Activated CD4-positive, alpha-beta T cell treated with anti-CD3 and anti-CD28 coated beads, Interleukin-2, amount 50 U/mL, for 16 hours (primary cell): ENCODE measurements around the gene TNFAIP8L1.

Source experiments
- DNase-seq: peaks from one replicate; pipeline ENCODE4 v3.0.0-alpha.2; 2020

TNFAIP8L1 gene

DNA sequence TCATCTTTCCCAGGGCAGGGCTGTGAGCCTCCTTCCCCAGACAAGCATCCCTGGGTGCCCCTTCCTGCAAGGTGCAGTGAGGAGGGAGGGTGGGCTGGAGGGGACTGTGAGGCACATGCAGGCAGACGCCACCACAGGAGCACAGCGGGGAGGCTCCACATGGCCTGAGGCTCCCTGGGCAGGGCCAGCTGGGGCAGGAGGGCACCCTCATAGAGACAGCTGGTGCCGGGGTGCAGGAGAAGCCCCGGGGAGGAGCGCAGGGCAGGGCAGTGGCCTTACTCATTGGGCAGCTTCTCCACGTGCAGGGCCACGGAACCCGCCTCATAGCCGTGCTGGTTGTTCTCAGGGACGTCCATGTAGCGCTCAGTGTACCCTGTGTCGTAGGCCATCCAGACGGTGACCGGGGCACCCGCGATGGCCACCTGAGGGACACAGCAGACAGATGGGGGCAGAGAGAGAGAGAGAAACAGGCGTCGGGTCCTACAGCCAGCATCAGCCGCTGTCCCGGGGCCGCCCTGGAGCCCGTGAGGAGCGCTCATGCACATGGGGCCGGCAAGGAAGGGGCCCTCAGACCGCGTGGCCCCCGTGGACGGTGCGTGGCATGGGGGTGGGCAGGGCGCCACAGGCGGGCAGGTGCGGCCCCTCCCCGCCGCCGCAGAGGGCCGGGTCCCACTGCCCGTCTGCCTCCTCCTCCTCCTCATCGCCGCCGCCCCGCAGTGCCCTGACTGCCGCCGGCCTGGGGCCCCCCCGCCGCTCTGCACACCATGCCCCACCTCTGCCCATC is 43.3 kb downstream of the TNFAIP8L1 start:
- DNase-seq: no peak

DNA sequence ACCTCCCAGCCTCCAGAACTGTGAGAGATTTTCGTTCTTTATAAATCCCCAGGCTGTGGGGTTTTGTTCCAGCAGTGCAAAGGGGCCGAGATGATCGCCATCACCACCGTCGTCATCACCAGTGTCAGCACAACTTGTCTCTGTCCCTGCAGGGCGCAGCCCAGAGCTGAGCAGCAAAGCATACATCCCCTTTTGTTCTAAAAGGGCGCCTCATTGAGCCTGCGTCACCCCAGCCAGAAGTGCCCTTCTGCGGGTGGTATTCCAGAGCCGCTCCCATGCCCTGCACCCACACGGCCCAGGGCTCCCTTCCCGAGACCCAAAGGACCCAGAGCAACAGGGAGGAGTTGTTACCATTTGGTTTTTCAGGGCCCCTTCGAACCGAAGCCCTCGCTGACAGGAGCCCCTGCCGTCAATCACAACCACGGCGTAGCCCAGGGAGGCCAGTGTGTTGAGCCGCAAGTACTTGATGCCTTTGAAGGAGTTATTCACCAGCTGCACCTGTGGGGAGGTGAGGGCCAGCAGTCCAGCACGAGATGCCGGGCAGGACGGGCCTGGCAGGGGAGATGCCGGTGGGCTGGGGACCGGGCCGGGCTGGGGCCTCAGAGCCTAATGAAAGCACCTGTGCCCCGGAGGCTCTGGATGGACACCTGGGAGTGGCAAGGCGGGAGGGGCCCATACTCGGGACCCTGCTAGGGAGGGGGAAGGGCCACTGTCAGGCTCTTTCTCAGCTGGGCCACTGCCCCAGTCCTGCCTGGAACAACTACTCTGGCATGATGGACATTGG is 45.2 kb downstream of the TNFAIP8L1 start:
- no peak for DNase-seq

DNA sequence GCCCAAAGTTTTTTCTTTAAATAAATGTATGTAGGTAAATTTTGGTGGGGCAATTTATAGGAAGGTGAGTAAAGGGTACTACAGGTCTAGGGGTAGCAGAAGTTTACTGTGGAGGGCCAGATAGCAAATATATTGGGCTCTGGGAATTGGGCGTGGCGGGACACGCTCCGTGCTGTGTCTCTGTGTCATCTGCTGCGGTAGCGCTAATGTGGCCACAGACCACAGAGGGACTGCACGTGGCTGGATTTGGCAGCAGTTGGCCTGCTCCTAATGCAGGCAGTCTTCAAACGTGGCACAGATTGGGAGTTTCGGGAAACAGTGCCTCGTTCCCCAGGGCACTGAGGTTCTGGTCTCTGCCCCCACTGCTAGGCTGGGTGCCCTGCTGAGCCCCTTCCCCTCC is 47.4 kb downstream of the TNFAIP8L1 start:
- no peak for DNase-seq

DNA sequence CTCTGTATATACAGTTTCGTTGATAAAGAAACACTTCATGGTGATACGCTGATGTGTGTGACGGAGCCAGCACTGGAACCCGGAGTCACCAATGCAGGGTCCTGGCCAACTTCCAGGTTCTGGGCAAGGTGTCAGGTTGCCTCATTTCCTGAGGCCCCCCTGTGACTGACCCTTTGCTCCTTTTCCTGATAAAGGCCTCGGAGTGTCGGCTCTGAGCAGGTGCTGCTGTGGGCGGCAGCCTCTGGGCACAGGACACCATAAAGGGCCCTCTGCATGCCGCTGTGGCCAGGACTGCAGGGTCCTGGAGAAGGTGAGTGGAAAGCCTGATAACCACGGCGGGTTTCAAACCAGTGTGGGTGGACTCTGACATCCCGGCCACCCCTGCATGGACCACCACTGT is 48.1 kb downstream of the TNFAIP8L1 start:
- DNase-seq: no peak

DNA sequence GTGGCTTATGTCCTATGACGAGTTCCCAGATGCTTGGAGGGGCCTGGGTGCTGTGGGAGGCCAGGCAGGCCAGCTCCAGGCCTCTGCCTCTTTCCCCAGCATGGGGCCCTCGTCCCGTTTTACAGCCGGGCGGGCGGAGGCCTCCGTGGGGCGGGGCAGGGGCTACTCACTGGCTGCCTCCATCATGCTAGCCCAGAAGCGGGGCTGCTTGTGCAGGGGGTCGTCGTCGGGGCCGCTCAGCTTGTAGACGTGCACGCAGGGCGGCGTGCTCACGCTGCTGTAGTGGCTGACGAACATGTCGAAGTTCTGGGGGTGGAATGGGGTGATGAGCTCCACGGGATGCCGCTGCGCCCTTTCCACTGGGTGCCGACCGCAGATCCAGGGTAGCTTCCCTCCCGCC is 49.3 kb downstream of the TNFAIP8L1 start:
- no peak for DNase-seq

DNA sequence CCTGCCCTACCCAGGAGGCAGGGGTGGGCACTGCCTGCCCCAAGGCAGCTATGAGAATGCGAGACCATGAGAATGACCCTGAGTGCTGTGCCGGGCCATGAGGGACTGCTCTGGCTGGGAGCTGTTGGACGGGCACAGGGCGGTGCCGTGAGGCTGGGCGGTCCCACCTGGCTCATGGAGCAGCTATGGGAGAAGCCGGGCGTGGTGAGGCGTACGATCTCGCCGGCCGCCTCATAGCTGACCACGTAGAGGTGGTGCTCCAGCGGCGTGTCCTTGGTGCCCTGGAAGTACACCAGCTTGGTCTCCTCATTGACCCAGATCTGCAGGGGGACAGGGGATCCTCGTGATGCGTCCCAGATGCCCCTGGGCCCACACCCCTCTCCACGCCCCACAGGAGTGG is 50.1 kb downstream of the TNFAIP8L1 start:
- DNase-seq: no peak

DNA sequence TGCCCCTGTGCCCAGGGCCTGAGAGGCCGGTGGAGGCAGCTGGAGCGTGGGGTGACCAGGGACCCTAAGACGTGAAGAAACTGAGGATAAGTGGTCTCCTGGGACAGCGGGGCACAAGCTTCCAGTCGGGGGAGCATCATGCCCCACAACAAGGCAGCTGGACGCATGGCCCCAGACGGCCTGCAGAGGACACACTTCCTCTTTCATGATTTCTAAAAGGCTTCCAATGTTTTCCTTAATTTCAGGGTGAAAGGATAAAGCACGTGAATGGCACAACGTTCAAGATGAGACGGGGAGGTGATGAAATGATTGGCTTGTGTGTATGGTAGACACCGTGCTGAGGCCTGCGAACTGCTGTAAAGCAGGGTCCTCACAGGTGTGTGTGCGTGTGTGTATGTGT is 51.0 kb downstream of the TNFAIP8L1 start:
- no peak for DNase-seq

DNA sequence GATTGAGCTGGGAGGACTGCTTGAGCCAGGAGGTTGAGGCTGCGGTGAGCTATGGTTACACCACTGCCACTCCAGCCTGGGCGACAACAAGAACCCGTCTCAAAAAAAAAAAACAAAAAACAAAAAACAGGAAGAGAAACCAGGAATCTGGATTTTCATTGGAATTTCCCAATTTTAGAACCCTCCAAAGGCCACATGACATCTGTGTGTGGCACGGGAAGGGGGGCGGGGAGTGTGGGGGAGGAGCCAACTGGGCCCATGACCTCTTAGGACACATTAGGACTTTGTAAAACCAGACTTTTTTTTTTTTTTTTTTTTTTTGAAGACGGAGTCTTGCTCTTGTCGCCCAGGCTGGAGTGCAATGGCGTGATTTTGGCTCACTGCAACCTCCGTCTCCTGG is 52.1 kb downstream of the TNFAIP8L1 start:
- no peak for DNase-seq

DNA sequence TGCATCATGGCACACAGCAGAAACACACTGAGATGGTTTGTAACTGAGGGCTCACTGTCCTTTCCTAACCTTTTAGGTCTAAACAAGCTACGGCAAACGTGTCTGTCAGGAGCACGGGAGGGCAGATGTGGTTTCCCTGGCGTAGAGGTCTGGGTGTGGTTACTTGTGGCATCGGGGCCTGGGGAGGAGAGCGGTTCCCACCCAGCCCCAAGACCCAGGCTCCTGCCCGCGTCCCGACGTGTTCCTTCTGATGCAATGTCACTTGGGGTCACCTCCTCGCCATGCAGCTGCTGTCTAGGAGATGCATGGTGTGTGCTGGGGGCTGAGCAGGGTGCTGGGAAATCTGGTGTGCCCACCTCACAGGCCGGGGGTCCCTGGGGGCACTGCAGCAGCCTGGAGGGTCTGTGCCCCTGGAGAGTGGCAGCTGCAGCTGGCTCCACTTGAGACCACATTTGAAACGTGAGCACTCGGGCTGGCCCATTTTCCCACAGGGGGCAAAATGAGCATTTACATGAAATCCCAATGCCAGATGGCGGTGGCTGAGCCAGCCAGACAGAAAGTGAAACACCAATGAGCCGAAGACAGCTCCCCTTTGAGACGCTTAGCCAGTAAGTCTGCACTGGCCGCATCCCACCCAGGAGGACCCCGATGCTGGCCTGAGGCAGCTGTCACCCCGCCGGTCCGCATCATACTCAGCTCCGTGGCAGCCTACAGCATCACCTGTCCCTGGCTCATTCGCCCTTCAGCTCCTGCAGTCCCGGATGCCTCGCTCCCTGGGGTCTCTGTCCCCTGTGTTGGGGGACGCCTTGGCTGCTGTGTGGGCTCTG is 53.1 kb downstream of the TNFAIP8L1 start:
- DNase-seq: no peak

DNA sequence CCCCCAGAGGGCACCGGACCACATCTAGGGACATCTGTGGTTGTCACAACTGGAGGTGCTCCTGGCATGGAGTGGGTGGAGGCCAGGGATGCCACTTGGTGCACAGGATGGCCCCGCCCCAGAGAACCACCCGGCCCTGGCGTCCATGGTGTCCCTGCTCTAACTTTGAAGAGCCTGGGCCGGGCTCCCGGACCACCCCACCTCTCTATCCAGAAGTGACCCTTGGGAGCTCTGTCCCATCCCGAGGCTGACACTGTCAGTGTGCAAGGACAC is 53.7 kb downstream of the TNFAIP8L1 start:
- DNase-seq: no peak

DNA sequence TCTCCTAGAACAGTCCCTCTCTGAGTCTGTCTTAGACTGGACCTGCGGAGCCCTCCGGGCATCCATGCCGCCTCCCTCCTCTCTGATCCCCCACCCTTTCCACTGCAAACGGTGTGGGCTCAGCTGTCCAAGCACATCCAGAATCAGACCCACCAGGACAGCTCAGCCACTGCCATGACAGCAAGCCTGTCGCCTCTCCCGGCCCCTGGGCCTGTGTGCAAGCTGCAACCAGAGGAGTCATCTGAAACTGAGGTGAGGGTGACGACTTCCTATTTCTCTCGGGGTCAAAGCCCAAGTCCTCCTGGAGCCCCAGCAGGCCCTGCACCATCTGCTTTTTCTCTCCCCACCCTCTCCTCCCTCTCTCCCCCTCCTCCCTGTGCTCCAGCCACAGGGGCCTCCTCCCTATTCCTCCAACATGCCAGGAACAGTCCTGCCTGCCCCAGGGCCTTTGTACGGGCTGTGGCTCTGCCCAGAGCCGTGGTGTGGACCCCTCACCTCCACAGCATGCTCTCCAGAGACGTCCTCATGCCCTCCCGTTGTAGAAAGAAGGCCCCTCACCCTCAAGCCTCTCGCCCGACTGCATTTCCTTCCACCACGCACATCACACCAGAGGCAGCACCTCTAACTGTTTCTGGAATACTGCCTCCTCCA is 54.3 kb downstream of the TNFAIP8L1 start:
- no peak for DNase-seq

DNA sequence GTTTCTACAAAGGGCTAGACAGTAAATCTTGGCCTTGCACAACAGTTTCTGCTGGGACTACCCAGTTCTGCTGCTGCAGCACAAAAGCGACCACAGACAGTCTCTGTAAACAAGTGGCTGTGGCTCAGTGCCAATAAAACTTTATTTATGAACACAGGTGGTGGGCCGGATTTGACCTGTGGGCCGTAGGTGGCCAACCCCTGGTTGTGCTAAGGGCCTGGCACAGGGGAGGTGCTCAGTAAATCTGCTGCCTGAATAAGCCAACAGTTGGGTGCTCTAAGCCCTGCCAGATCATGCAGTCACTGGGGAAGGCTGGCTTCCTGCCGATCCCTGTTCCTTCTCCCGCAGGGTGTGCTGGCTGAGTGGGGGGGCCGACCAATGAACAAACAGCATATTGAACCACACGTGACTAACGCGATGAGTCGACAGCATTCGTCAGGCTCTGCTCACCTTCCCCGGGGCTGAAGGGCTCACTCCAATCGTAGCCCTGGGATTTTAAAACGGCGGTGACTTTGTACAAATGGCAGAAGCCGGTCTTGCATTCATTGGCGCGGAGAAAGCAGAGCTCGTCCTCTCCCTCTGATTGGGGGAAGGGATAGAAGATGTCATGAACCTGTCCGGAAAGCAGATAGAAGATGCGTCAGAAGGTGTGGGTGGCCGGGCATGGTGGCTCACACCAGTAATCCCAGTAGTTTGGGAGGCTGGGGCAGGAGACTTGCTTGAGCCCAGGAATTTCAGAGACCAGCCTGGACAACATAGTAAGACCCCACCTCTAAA is 55.1 kb downstream of the TNFAIP8L1 start:
- DNase-seq: no peak

DNA sequence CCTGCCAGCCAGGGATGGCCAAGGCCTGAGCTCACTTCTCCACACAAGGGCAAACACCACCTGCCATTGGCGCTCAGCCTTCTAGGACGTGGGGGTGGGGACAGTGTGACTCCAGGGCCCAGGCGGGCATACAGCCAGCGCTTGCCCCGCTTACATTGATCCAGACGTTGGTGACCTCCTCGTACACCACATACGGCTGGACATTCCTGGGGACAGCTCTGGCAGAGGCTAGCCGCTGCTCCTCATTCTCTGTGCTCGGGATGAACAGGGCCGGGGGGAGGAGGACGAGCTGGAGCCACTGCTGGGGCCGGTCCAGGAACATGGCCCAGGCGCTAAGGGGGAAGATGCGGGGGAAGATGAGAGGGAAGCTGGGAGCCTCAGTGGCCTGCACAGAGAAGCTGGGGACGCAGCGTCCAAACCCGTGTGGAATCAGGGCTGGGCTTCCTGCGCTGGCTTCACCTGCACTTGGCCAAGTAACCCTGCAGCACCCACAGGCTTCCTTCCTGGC is 56.0 kb downstream of the TNFAIP8L1 start:
- DNase-seq: no peak

DNA sequence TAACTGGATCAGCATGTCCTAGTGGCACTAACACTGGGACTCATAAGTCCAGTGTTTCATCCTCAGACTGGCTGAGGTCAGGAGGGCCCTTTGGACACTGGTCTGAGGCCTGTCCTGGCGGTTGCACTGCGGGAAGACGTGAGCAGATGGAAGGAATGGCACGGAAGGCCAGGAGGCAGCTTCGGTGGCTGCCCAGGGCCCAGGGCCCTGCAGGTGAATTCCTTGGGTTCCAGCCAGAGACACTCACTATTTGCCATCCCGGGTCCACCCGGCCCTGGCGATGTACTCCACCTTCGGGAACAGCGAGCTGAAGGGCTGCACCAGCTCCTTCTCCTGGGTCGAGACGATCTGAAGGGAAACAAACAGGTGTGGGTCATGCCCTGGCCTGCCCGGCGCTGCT is 58.0 kb downstream of the TNFAIP8L1 start:
- no peak for DNase-seq

DNA sequence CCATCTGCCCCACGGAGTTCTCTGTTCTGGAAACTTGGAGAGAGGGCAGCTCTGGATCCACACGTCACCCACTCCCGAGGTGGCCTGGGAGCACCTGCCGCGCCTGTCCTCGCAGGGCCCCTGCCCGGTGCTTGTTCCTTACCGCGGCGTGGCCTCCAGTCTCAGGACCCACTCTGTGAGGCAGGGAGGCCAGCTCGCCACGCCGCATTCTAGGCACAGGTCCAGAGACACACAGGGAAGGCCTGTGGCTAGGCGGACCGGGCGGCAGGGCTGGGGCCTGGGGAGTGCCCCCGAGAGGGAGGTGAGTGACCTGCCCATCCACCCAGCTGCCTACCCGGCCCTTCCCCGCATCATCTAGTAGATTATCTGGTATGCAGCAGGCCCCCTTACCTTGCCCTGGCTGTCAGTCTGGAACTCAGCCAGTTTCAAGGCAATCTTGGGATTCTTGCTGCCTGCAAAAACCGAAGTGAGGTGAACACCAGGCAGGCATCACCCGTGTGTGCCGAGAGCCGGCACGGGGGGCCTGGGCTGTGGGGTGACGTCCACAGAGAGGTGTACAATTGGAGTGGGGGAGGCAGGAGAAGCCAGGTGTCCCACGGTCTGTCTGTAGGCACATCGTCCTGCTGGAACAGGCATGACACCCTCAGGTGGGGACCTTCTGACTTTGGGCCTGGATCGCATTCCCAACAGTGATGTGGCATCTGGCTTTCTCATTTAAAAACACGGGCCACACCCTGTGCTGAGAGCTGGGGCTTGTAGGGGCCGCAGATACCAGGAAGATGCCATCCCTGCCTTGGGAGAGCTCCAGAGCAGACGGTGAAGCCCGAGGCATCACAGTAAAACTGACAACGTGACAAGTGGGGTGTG is 60.7 kb downstream of the TNFAIP8L1 start:
- no peak for DNase-seq

DNA sequence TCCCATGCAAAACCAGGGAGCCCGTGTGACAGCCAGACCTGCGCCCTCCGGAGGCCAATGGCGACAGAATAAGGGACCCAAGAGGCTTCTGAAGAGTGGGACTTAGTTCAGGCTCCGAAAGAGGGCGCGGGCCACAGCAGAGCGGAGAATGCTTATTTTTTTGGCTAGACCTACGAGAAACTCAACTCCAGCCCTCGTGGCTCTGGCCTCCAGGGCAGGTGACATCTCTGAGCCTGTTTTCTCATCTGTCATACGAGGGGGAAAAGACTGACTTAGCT is 61.3 kb downstream of the TNFAIP8L1 start:
- no peak for DNase-seq

DNA sequence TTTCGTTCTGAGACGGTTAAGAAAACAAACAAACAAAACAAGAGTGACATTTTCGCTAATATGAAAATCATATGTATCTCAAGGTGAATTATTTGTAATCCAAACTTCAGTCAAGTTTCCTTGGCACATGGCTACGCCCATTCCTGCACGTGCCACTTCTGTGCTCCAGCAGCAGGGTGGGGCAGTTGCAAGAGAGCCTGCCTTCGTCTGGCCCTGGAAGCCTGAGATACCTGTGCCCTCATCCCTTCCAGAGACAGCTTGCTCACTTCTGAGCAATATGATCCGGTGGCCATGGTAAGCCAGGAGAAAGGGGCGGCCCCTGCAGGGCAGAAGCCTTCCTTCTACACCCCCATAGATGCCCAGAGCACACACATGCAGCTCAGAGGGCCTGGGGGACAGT is 62.2 kb downstream of the TNFAIP8L1 start:
- no peak for DNase-seq

DNA sequence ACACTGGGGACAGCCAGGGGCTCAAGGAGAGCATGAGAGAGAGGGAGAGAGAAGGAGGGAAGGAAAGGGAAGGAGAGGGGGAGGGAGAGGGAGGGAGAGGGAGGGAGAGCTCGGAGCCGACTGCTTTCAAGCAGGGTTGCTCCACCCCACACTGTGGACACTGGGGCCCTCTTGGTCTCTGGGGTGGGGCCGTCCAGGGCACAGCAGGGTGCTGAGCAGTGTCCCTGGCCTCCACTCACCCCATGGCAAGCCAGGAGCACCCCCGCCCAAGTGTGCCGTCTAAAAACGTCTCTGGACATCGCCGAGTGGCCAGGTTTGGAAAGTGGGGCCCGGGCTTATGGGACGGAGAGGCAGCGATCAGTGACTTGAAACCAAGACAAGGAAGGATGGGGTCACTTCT is 63.4 kb downstream of the TNFAIP8L1 start:
- no peak for DNase-seq

DNA sequence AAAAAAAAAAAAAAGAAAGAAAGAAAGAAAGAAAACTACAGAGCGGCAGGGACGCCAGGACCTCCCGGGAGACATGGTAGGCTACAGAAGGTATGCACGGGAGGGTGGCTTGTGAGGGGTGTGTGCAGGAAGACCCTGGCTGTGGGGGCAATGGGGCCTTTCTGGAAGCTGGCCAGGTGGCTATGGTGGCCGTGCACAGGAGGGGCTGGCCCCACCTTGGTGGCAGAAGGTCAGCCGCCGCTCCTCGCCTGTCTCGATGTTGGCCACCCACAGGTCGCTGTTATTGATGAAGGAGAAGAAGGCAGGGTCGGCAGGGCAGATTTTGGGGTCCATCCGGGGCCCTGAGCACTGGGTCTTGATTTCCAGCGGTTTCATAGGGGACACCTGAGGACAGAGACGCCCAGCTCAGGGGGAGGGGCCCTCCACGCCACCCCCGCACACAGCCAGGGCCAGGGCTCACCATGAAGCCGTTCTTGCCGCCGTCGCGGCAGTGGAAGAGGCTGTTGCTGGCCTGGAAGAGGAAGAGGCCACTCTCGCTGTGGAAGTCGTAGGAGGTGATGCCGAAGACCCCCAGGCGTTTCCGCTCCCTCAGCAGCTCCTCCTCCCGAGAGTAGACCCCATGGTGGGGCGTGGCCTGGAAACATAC is 64.5 kb downstream of the TNFAIP8L1 start:
- no peak for DNase-seq

DNA sequence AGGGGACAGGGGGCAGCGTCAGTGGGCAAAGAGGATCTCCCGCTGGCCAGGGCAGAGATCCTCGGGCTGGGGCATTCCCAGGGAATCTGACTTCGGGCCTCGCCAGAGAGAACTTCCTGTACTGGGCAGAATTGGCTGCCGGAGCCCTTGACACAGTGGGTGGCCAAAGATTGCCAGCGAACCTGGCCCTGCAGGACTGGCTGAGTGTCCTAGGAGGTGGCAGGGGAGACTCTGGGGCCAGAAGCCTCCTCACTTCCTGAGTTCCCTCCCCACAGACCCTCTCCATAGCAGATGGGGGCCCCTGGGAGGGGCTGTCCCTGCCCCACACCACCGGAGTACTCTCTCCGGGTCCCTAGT is 65.0 kb downstream of the TNFAIP8L1 start:
- DNase-seq: no peak
